HEK293 (cell line): ENCODE results near the gene RAB11A.
A peak's percentile ranks its signal among the peaks of the same experiment; 100 is the strongest.

Experiments
- FEZF1 ChIP-seq: fragments of 450-650 bp; formaldehyde crosslinking; IDR thresholded peaks from 2 replicates; pipeline ENCODE4 v1.5.1; 2016; ENCODE audit warnings: missing biosample characterization, missing genetic modification characterization
- IKZF3 ChIP-seq: fragments of 450-650 bp; IDR thresholded peaks from 2 replicates; pipeline ENCODE4 v1.5.0; 2018; ENCODE audit warnings: missing biosample characterization, mild to moderate bottlenecking, missing genetic modification characterization, moderate library complexity
- SP3 ChIP-seq: fragments of 450-650 bp; formaldehyde crosslinking; IDR thresholded peaks from 2 replicates; pipeline ENCODE4 v1.5.1; 2016; ENCODE audit warnings: missing biosample characterization, missing genetic modification characterization
- SP7 ChIP-seq: fragments of 450-650 bp; formaldehyde crosslinking; IDR thresholded peaks from 2 replicates; pipeline ENCODE4 v1.5.1; 2016; ENCODE audit warnings: missing biosample characterization, missing genetic modification characterization
- YY1 ChIP-seq: fragments of 450-650 bp; formaldehyde crosslinking; IDR thresholded peaks from 2 replicates; pipeline ENCODE4 v1.5.1; 2018; ENCODE audit warnings: missing biosample characterization, missing genetic modification characterization
- ZBTB8A ChIP-seq: fragments of 450-650 bp; formaldehyde crosslinking; IDR thresholded peaks from 2 replicates; pipeline ENCODE4 v1.5.1; 2016; ENCODE audit warnings: missing biosample characterization, missing genetic modification characterization
- ZNF10 ChIP-seq: fragments of 450-650 bp; formaldehyde crosslinking; IDR thresholded peaks from 2 replicates; pipeline ENCODE4 v1.5.1; 2017; ENCODE audit warnings: missing biosample characterization, missing genetic modification characterization
- ZNF132 ChIP-seq: fragments of 450-650 bp; formaldehyde crosslinking; IDR thresholded peaks from 2 replicates; pipeline ENCODE4 v1.5.1; 2017; ENCODE audit warnings: missing biosample characterization, missing genetic modification characterization, borderline replicate concordance
- ZNF24 ChIP-seq: fragments of 450-650 bp; formaldehyde crosslinking; IDR thresholded peaks from 2 replicates; pipeline ENCODE4 v1.5.1; 2016; ENCODE audit warnings: missing biosample characterization, missing genetic modification characterization
- ZNF341 ChIP-seq: fragments of 450-650 bp; formaldehyde crosslinking; IDR thresholded peaks from 2 replicates; pipeline ENCODE4; 2016; ENCODE audit warnings: low read depth, missing biosample characterization, missing genetic modification characterization
- ZNF391 ChIP-seq: fragments of 450-650 bp; formaldehyde crosslinking; IDR thresholded peaks from 2 replicates; pipeline ENCODE4 v1.5.1; 2016; ENCODE audit warnings: low read depth, missing biosample characterization, missing genetic modification characterization, borderline replicate concordance
- ZNF433 ChIP-seq: fragments of 450-650 bp; formaldehyde crosslinking; IDR thresholded peaks from 2 replicates; pipeline ENCODE4 v1.5.1; 2016; ENCODE audit warnings: missing biosample characterization, missing genetic modification characterization, low read depth
- ZNF555 ChIP-seq: fragments of 450-650 bp; formaldehyde crosslinking; conservative IDR thresholded peaks from 2 replicates; pipeline ENCODE4 v1.5.1; 2017; ENCODE audit warnings: missing biosample characterization, mild to moderate bottlenecking, missing genetic modification characterization, inconsistent platforms
- ZNF670 ChIP-seq: fragments of 450-650 bp; formaldehyde crosslinking; IDR thresholded peaks from 2 replicates; pipeline ENCODE4 v1.5.1; 2016; ENCODE audit warnings: missing biosample characterization, missing genetic modification characterization, low read depth
- ZNF768 ChIP-seq: fragments of 450-650 bp; formaldehyde crosslinking; IDR thresholded peaks from 2 replicates; pipeline ENCODE4 v1.5.1; 2018; ENCODE audit warnings: missing biosample characterization, mild to moderate bottlenecking, missing genetic modification characterization
- ZXDB ChIP-seq: fragments of 450-650 bp; formaldehyde crosslinking; IDR thresholded peaks from 2 replicates; pipeline ENCODE4 v1.5.1; 2016; ENCODE audit warnings: missing biosample characterization, missing genetic modification characterization
- TF ChIP-seq, protein P1 (sequence below): fragments of 450-650 bp; formaldehyde crosslinking; IDR thresholded peaks from 2 replicates; pipeline ENCODE4 v1.5.1; 2017; ENCODE audit warnings: missing biosample characterization, missing genetic modification characterization
- TF ChIP-seq, protein P2 (sequence below): fragments of 450-650 bp; formaldehyde crosslinking; IDR thresholded peaks from 2 replicates; pipeline ENCODE4 v1.5.1; 2016; ENCODE audit warnings: missing biosample characterization, missing genetic modification characterization
- TF ChIP-seq, protein P3 (sequence below): fragments of 450-650 bp; formaldehyde crosslinking; IDR thresholded peaks from 2 replicates; pipeline ENCODE4 v1.5.1; 2016; ENCODE audit warnings: missing biosample characterization, missing genetic modification characterization, borderline replicate concordance
- TF ChIP-seq, protein P4 (sequence below): fragments of 450-650 bp; formaldehyde crosslinking; IDR thresholded peaks from 2 replicates; pipeline ENCODE4 v1.5.1; 2017; ENCODE audit warnings: missing biosample characterization, missing genetic modification characterization
- TF ChIP-seq, protein P5 (sequence below): fragments of 450-650 bp; IDR thresholded peaks from 2 replicates; pipeline ENCODE4 v1.5.1; 2018; ENCODE audit warnings: missing biosample characterization, mild to moderate bottlenecking, missing genetic modification characterization
- TF ChIP-seq, protein P6 (sequence below): fragments of 450-650 bp; formaldehyde crosslinking; IDR thresholded peaks from 2 replicates; pipeline ENCODE4 v1.5.1; 2016; ENCODE audit warnings: missing biosample characterization, missing genetic modification characterization
- TF ChIP-seq, protein P7 (sequence below): fragments of 450-650 bp; formaldehyde crosslinking; IDR thresholded peaks from 2 replicates; pipeline ENCODE4 v1.5.1; 2016; ENCODE audit warnings: missing biosample characterization, missing genetic modification characterization

Gene RAB11A

DNA sequence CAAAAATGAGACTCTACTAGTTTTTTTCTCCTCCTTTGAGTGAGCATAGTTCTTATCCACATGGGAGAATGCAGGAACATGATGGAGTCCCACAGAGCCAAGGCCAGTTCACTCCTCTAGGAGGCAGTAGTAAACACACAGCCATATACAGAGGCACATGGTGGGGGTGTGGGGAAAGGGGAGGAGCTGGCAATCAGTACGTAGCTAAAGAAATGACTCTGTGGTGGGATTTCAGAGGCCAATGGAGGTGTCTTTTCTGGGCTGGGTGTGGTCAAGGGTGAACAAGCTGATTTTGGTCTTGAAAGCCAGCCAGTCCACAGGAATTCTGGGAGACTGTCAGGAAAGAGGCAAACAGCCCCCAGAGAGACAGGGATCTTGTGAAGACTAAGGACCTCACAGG is 6.6 kb upstream of the RAB11A start (continued):
- TF ChIP-seq, protein P1, sequence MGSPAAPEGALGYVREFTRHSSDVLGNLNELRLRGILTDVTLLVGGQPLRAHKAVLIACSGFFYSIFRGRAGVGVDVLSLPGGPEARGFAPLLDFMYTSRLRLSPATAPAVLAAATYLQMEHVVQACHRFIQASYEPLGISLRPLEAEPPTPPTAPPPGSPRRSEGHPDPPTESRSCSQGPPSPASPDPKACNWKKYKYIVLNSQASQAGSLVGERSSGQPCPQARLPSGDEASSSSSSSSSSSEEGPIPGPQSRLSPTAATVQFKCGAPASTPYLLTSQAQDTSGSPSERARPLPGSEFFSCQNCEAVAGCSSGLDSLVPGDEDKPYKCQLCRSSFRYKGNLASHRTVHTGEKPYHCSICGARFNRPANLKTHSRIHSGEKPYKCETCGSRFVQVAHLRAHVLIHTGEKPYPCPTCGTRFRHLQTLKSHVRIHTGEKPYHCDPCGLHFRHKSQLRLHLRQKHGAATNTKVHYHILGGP (tag by site-specific recombination): no peak
- TF ChIP-seq ZNF132 (tag by site-specific recombination) (no peak), ZNF768 (tag by site-specific recombination) (no peak), ZNF433 (tag by site-specific recombination) (no peak), ZNF10 (tag by site-specific recombination) (no peak), YY1 (tag by site-specific recombination) (no peak), SP3 (peak; percentile 57), ZNF24 (tag by site-specific recombination) (no peak), IKZF3 (0 out of 2 replicates have a peak, but pooled peaks have one; percentile 45), FEZF1 (tag by site-specific recombination) (peak; percentile 56; the same call in 1 of the 2 replicates), ZNF391 (tag by site-specific recombination) (no peak), ZNF555 (no peak), ZBTB8A (tag by site-specific recombination) (no peak), ZNF341 (no peak), SP7 (no peak), ZNF670 (no peak), ZXDB (peak; percentile 30; the same call in 1 of the 2 replicates)
- TF ChIP-seq, protein P2, sequence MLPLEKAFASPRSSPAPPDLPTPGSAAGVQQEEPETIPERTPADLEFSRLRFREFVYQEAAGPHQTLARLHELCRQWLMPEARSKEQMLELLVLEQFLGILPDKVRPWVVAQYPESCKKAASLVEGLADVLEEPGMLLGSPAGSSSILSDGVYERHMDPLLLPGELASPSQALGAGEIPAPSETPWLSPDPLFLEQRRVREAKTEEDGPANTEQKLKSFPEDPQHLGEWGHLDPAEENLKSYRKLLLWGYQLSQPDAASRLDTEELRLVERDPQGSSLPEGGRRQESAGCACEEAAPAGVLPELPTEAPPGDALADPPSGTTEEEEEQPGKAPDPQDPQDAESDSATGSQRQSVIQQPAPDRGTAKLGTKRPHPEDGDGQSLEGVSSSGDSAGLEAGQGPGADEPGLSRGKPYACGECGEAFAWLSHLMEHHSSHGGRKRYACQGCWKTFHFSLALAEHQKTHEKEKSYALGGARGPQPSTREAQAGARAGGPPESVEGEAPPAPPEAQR (tag by site-specific recombination): no peak
- TF ChIP-seq, protein P3, sequence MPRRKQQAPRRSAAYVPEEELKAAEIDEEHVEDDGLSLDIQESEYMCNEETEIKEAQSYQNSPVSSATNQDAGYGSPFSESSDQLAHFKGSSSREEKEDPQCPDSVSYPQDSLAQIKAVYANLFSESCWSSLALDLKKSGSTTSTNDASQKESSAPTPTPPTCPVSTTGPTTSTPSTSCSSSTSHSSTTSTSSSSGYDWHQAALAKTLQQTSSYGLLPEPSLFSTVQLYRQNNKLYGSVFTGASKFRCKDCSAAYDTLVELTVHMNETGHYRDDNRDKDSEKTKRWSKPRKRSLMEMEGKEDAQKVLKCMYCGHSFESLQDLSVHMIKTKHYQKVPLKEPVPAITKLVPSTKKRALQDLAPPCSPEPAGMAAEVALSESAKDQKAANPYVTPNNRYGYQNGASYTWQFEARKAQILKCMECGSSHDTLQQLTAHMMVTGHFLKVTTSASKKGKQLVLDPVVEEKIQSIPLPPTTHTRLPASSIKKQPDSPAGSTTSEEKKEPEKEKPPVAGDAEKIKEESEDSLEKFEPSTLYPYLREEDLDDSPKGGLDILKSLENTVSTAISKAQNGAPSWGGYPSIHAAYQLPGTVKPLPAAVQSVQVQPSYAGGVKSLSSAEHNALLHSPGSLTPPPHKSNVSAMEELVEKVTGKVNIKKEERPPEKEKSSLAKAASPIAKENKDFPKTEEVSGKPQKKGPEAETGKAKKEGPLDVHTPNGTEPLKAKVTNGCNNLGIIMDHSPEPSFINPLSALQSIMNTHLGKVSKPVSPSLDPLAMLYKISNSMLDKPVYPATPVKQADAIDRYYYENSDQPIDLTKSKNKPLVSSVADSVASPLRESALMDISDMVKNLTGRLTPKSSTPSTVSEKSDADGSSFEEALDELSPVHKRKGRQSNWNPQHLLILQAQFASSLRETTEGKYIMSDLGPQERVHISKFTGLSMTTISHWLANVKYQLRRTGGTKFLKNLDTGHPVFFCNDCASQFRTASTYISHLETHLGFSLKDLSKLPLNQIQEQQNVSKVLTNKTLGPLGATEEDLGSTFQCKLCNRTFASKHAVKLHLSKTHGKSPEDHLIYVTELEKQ: no peak
- TF ChIP-seq, protein P4, sequence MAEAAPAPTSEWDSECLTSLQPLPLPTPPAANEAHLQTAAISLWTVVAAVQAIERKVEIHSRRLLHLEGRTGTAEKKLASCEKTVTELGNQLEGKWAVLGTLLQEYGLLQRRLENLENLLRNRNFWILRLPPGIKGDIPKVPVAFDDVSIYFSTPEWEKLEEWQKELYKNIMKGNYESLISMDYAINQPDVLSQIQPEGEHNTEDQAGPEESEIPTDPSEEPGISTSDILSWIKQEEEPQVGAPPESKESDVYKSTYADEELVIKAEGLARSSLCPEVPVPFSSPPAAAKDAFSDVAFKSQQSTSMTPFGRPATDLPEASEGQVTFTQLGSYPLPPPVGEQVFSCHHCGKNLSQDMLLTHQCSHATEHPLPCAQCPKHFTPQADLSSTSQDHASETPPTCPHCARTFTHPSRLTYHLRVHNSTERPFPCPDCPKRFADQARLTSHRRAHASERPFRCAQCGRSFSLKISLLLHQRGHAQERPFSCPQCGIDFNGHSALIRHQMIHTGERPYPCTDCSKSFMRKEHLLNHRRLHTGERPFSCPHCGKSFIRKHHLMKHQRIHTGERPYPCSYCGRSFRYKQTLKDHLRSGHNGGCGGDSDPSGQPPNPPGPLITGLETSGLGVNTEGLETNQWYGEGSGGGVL: no peak
- TF ChIP-seq, protein P5, sequence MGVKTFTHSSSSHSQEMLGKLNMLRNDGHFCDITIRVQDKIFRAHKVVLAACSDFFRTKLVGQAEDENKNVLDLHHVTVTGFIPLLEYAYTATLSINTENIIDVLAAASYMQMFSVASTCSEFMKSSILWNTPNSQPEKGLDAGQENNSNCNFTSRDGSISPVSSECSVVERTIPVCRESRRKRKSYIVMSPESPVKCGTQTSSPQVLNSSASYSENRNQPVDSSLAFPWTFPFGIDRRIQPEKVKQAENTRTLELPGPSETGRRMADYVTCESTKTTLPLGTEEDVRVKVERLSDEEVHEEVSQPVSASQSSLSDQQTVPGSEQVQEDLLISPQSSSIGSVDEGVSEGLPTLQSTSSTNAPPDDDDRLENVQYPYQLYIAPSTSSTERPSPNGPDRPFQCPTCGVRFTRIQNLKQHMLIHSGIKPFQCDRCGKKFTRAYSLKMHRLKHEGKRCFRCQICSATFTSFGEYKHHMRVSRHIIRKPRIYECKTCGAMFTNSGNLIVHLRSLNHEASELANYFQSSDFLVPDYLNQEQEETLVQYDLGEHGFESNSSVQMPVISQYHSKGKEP (tag by site-specific recombination): no peak
- TF ChIP-seq, protein P6, sequence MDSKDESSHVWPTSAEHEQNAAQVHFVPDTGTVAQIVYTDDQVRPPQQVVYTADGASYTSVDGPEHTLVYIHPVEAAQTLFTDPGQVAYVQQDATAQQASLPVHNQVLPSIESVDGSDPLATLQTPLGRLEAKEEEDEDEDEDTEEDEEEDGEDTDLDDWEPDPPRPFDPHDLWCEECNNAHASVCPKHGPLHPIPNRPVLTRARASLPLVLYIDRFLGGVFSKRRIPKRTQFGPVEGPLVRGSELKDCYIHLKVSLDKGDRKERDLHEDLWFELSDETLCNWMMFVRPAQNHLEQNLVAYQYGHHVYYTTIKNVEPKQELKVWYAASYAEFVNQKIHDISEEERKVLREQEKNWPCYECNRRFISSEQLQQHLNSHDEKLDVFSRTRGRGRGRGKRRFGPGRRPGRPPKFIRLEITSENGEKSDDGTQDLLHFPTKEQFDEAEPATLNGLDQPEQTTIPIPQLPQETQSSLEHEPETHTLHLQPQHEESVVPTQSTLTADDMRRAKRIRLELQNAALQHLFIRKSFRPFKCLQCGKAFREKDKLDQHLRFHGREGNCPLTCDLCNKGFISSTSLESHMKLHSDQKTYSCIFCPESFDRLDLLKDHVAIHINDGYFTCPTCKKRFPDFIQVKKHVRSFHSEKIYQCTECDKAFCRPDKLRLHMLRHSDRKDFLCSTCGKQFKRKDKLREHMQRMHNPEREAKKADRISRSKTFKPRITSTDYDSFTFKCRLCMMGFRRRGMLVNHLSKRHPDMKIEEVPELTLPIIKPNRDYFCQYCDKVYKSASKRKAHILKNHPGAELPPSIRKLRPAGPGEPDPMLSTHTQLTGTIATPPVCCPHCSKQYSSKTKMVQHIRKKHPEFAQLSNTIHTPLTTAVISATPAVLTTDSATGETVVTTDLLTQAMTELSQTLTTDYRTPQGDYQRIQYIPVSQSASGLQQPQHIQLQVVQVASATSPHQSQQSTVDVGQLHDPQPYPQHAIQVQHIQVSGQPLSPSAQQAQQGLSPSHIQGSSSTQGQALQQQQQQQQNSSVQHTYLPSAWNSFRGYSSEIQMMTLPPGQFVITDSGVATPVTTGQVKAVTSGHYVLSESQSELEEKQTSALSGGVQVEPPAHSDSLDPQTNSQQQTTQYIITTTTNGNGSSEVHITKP (tag by site-specific recombination): 0 out of 2 replicates have a peak, but pooled peaks have one; percentile 45
- TF ChIP-seq, protein P7, sequence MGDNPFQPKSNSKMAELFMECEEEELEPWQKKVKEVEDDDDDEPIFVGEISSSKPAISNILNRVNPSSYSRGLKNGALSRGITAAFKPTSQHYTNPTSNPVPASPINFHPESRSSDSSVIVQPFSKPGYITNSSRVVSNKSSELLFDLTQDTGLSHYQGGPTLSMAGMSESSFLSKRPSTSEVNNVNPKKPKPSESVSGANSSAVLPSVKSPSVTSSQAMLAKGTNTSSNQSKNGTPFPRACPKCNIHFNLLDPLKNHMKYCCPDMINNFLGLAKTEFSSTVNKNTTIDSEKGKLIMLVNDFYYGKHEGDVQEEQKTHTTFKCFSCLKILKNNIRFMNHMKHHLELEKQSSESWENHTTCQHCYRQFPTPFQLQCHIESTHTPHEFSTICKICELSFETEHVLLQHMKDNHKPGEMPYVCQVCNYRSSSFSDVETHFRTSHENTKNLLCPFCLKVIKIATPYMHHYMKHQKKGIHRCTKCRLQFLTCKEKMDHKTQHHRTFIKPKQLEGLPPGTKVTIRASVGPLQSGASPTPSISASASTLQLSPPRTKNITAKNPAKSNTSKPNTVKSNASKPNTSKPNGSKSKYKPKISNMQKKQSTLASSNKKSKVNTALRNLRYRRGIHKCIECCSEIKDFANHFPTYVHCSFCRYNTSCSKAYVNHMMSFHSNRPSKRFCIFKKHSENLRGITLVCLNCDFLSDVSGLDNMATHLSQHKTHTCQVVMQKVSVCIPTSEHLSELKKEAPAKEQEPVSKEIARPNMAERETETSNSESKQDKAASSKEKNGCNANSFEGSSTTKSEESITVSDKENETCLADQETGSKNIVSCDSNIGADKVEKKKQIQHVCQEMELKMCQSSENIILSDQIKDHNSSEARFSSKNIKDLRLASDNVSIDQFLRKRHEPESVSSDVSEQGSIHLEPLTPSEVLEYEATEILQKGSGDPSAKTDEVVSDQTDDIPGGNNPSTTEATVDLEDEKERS (tag by site-specific recombination): no peak
